Measurements from ENCODE around the gene RAB12.
"Not testable (repeated sequence)": the region's sequence is repeated elsewhere in the genome, so short reads cannot be mapped to it uniquely, and the experiment has no call there.

The RAB12 gene

DNA sequence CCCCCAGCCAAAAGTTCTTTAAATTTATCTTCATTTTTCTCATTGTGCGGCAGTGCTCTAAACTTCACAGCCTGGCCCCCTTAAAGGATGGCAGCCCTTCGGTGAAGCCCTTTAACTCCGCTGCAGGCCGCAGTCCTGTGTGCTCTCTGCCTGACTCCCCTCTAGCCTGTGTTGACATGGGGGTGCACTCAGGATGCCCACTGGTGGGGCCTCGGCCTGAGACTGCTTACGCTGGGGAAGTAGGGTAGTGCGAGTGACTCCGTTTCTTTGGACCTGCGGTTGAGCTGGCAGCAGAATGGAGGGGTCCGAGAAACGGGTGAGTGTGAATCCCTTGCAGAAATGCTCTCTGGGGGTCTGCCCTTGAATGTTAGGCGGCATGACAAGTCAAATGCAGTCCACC is 5.6 kb downstream of the RAB12 start:
- no peak for DNase-seq

DNA sequence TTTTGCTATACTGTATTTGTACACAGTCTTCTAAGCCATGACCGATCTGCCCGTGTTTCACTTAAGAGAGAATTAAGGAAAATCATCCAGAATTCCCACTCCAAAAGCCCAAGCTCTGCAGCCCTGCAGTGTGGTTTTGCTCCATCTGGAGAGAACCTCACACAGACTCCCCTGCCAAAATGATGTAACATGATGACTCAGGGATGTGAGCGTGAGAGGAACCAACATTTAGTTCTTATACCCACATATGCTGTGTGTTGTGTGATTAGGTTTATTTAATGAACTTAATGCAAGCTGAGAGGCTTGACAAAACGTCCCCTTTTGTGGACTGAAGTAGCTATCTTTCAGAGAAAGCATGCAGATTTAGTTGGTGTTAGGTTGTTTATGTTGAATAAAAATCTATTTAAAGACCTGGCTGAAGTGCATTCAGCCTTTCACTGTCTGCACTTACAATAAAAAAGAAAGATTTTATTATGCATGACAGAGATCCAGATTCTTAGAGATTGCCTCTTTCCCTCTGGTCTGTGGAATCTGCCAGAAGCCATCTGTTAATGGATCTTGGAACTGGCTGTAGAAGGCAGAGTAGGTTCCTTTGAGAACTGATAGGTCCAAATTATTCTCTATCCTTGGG is 6.3 kb downstream of the RAB12 start:
- no peak for DNase-seq

DNA sequence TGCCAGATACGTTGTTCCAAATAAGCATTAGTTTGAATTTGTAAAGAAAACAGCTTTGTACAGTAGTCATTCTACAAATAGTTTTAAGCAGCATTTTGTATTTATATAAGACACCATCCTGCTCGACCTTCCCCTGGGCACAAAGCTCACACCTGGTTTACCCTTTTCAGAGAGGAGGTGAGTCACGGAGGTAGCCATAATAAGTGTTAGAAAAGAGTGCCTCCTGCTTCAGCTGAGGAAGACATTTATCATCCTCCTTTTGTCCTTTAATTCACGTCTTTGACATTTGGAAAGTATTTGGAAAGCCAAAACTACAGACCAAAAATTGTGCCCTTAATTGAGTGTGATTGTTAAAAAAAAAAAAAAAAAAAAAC is 6.8 kb downstream of the RAB12 start:
- DNase-seq: no peak

DNA sequence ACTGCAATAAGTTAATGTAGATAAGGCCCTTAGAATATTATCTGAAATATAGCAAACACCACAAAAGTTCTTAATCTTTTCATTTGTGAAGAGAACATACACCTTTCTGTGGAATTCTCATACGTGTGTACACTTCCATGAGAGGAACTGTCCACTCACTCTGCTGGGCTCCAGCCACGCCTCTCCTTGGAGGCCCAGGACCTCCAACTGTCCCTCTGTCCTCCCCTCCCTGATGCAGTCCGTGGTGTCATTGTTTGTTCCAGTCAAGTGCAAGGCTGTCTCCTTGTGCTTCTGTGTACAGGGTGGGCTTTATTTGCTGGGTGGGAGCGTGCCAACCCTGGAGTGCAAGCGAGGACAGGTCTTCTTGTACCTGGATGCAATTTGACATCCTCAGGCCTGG is 8.7 kb downstream of the RAB12 start:
- DNase-seq: no peak

DNA sequence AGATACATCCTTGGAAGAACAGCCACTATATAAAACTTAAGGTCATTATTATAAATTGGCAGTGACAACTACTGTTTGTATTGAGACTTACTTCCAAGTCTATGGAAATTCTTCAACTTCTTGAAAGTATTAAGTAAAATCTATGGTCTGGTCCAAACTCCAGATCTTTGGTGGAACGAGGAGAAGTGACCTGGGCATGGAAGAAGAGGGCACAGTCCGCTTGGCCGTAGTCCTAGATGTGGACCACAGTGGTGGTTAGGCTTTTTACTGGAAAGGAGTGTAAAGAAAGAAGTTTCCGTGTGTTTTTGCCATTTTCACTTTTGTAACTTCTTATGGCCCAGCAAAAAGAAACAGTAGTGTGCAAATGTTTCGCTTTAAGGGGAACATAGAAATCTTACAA is 9.8 kb downstream of the RAB12 start:
- DNase-seq: no peak

DNA sequence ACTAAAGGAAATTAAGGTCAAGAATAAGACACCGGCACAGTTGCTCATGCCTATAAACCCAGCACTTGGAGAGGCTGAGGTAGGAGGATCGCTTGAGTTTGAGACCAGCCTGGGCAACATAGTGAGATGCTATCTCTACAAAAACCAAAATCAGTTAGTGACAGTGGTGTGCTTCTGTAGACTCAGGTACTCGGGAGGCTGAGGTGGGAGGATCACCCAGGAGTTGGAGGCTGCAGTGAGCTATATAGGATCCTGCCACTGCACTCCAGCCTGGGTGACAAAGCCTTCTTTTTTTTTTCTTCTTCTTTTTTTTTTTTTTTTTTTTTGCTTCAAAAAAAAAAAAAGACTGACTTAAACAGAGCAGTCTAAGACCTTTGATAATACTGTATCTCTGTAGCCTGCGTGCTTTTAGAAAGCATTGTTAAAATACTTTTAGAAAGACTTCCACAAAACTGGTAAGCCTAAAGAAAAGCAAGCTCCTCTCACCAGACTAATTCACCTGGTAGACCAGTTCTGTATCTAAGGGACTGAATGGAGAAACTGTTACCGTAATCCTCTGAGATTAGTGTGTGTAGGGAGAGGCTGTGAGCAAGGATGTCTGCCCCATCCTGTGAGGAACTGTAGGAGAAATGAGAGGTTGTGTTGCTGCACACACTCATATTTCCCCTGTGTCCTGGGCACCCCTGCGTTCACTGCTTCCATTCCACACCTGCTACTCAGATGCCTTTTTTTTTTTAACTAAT is 10.8 kb downstream of the RAB12 start:
- DNase-seq: no peak

DNA sequence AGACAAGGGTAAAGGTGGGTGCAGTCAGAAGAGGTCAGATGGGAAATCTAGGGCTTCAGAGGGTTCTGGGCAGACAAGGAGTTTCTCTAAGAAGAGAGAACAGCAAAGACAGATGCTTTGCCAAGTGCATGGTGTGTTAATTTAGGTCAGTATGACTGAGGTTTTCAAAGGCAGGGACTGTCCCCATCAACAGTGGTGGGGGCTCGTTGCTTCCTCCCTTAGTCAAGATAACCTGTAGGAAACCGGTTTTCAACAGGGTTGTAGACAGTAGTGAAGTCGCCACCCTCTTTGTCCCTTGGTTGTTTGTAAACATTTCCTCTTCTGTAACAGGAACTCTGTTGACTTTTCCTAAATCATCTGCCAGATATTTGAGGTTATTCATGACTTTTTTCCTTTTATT is 11.6 kb downstream of the RAB12 start:
- no peak for DNase-seq

DNA sequence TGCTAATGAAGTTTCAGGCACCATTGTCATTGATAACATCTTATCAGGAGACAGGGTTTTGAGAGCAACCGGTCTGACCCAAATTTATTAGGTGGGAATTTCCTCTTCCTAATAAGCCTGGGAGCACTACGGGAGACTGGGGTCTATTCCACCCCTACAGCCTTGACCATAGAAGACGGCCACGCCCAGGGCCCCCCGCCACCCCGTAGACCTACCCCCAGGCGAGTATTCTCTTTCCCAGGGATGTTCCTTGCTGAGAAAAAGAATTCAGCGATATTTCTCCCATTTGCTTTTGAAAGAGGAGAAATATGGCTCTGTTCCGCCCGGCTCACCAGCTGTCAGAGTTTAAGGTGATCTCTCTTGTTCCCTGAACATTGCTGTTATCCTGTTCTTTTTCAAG is 13.4 kb downstream of the RAB12 start:
- not testable (repeated sequence) for DNase-seq

DNA sequence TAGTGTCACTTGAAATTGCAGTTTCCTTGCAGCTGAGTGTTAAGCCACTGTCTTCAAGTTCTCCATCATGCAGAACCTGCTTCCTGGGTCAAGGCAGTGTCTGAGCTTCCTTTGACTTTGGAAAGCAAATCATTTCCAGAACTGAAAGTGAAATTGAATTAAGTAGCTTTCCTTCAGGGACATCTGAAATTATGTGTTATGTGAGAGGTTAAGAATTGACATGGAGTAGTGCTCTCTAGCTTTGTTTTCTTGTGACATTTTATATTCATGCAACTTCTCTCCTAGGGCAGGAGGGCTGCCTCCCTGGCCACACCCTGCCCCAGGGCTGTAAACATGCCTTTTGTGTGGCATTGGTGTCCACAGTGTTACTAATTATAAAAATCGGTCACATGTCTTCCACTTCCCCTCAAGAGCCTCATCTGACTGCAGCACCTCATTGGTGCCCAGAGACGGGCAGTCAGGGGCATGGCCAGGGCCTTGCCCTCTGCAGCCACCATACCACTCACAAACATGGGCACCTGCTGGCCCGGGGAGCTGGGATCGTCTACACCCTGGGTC is 14.4 kb downstream of the RAB12 start:
- peak; percentile 3 for DNase-seq

DNA sequence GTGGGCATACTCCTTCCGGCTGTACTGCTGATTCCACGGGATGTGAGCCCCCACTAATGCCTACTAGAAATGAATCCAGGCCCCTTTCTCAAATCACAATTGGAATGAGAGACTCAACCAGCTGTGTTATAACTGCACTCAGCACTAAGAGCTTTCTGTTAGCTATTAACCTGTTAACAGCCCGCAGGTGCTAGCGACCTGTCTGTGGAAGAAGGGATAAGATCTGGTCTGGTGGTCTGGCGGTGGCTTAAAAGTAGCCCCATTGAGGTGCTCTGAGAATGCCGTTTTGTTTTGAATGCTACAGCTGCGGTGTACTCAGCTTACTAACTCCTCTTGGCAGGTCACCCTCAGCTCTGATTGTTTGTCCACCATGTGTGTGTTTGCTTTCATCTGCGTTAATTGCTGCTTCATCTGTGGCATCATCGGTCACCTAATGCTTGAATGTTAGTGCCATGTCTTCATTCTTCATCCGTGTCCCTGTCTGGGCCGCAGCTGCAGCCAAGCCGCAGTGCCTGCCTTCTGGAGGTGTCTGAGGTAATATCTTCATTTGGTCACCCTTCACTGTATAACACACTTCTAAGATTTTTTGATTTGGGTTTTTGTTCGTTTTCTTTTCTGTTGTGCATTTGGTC is 16.3 kb downstream of the RAB12 start:
- DNase-seq: no peak

DNA sequence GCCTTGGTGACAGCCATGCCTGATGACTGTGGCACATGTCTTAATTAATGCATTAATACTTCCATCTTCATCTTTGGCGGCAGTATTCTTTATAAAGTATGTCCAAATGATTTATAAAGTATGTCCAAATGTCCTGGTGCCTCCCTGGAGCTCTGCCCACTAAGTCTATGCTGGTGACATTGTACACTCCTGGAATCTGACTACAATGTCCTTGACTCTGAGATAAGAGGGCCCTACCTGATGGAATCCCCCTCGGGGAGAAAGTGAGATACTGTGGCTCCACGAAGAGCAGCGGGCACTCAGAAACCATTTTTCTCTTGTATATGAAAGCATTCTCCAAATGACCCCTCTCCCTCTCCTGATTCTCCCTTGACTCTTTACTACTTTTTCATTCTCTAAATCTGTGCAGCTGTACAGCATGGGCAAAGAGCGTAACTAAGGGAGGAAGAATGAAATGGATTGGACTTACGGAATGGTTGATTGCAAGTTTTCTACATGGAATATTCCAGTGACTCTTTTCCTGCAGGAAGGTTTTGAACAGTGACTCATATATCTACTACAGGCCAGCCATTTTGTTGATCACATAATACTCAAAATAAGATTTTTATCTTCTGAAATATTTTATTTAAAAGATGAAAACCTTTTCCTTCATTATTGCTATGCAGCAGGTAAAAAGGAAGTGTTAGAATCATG is 17.3 kb downstream of the RAB12 start:
- DNase-seq: no peak

DNA sequence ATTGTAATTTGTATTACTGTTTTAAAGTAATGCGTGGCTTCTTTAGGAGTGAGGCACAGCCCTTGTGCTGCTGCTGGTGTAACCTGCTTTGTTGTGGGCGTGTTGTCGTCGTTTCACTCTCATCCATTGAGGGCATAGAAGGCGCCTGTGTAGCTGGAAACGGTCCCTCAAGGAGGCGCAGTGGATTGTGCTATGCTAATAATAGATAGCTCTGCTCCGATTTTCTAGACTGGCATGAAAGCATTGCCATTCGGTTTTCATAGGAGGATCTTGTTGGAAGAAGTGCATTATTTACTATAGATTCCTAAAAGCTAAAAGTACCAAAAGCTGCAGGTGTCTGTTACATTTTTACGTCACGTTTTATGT is 17.9 kb downstream of the RAB12 start:
- DNase-seq: no peak

DNA sequence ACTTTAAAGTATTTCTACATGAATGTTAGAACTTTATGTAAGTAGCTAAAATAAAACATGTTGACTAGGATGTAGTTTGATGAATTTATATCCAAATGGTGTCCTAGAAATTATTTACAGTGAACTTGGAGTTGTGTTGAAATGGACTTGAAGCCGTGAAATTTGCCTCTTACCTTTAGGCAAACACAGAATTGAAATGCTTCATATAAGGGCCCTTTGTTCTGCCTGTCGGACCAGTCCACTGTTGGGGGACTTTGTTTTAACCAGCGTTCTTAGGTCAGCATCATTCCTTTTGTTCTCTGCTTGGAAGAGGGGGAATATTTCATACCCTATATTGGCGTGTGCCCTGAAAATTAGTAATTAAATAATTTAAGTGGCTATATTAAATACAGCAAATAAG is 18.3 kb downstream of the RAB12 start:
- no peak for DNase-seq

DNA sequence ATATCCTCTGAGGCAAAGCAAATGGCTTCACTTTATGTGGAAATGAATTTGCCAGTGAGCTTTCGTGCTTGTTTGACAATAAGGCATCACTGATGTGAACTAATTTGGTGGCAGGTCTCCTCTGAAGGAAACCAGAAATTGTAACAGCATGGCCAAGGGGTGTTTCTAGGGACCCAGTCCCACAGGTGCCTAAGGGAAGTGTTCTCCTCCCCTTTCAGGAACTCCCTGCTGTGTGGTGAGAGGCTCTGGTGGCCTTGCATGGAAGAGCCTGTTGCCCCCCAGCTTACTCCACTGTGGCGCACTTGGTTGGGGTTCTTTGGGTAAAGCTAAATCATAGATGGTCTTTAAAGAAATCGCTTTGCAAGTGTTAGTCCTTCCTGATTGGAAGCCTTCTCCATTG is 20.4 kb downstream of the RAB12 start:
- no peak for DNase-seq

DNA sequence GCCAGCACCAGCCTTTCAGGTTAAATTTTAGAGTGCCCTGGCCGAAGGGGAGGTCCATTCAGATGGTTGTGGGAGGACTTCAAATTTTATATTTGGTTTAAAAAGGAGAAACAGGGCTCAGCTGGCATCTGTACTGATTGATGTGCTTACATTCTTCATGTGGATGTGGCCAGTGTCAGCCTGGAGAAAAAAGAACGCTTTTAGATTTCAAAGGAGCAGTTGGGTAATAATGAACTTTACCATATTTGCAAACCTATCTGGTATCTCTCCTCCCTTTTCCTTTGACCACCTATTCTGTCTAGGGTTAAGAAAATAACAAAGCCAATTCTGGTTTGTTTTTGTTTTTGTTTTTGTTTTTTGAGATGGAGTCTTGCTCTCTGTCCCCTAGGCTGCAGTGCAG is 21.3 kb downstream of the RAB12 start:
- DNase-seq: no peak

DNA sequence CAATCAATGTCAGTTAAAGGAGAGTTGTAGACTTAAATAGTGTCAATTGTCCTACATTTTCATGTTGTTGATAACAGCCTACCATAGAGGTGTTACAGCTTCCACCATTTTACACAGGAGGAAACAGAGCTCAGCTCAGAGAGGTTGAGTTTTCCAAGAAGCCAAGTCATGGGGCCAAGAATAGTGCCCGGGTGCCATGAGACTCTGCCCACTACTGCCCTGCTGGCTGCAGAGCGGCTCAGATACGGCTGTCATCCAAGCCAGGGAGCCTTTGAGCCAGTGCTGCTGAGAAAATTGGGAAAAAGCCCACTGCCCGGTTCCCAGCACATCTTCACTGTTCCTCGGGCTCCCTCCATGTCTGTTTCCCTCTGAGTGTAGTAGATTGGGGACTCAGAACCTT is 22.0 kb downstream of the RAB12 start:
- DNase-seq: no peak

DNA sequence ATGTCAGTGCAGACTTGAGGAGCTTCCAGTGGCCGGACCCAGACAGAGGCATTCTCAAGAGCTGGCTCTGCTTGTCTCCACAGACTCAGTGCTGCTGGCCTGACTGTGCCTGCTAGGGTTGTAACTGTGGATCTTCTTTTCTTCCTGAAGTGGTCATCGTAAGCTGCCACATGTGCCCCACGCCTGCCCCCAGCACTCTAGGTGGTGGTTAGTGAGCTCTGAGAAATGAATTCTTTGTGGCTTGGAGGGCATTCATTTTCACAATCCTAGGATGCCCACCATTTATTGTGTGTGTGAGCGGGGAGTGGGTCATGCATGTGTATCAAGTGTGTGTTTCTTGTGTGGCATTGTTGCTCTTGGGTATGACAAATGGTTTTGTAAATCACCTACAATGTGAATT is 23.1 kb downstream of the RAB12 start:
- DNase-seq: no peak

DNA sequence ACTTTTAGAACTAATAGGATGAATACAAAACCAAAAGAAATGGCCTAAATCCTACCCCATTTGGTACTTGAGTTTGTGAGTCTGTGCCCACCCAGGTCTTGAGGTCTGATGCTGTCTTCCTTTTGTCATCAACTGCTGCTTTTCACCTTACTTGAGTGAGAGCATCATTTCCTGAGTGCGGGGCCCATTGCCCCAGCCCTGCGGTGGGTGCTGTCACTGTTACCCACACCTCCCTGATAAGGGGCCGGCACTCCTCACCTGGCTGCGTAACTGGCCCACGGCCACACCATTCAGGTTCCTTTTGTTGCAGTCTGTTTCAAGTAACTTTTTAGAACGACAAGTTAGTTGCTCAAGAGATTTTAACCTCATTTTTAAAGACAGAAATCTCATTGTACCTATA is 25.3 kb downstream of the RAB12 start:
- DNase-seq: no peak

DNA sequence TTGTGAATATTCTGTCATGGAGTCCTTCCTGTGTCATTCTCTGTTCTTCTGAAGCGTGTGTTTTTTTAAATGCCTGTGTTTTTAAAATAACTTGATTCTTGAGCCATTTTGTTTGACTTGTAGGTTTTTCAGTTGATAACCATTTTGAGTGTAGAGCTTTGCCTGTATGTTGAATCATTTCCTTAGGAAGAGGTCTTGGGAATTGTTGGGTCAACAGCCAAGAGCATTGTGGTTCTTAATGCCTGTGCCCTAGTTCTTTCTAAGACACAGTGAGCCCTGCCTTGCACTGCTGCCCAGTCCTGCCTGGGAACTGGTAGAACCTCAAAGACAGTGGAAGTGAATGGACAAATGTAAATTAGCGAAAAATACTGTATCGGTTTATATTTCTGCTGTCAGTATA is 25.9 kb downstream of the RAB12 start:
- no peak for DNase-seq

DNA sequence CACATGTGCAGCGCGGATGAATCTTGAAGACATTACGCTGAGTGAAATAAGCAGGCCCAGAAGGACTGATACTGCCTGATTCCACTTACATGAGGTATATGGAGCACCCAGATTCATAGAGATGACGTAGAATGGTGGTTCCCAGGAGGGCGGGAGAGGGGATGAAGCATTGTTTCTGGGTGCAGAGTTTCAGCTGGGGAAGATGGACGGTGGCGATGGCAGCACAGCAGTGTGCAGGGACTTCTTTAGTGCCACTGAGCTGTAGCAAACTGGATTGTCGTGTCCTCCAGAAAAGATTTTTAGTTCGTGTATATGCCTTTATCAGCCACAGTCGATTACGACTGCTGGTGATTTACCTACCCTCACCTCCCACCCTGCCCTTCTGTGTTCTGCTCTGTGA is 30.5 kb downstream of the RAB12 start:
- no peak for DNase-seq

DNA sequence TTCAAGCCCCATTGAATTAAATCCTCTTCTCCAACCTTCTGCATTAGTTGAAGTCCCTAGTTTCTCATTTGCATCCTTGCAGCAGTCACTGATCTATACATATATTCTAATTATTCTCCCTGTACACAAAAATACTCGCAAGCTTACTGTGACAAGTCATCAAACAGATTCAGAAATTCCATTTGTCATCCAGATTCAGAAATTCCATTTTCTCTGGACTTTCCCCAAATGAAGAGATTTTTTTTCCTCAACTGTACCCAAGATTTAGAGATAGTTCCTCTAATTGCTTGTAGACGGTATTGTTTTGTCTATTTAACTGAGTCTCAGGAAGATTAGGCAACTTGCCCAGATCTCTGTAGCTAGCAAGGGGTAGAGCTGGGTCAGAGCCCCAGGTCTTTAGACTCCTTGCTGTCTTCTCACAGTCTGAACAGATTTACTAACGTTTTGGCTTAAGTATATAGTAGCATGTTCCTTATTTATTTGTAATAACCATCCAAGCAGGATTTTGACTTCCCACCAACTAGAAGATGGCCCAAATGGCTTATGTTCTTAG is 34.2 kb downstream of the RAB12 start:
- no peak for DNase-seq

DNA sequence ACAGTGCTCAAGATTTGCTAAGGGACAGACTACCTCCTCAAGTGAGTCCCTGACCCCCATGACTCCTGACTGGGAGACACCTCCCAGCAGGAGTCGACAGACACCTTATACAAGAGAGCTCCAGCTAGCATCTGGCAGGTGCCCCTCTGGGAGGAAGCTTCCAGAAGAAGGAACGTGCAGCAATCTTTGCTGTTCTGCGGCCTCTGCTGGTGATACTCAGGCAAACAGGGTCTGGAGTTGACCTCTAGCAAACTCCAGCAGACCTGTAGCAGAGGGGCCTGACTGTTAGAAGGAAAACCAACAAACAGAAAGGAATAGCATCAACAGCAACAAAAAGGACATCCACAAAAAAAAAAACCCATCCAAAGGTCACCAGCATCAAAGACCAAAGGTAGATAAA is 38.1 kb downstream of the RAB12 start:
- DNase-seq: not testable (repeated sequence)

DNA sequence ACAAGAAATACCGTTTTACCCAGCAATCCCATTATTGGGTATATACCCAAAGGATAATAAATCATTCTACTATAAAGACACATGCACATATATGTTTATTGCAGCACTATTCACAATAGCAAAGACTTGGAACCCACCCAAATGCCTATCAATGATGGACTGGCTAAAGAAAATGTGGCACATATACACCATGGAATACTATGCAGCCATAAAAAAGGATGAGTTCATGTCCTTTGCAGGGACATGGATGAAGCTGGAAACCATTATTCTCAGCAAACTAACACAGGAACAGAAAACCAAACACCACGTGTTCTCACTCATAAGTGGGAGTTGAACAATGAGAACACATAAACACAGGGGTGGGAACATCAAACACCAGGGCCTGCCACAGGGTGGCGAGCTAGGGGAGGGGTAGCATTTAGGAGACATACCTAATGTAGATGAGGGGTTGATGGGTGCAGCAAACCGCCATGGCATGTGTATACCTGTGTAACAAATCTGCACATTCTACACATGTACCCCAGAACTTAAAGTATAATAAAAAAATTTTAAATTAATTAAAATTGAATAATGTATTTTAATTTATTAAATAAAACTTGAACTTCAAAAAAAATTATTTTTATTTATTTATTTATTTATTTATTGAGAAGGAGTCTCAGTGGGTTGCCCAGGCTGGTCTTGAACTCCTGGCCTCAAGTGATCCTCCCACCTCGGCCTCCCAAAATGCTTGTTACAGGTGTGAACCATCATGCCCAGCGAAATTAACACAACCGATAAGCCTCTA is 42.4 kb downstream of the RAB12 start:
- not testable (repeated sequence) for DNase-seq
